Measurements from ENCODE around the gene ZBTB16. TPM values are rescaled to one million over a fixed set of nuclear protein-coding genes. Genes with fewer than 3 reads are reported as not detected.

The ZBTB16 gene
- total and polyA plus RNA-seq, 2 of the 13 experiments (the other 11 are each of a cell fraction or from before 2014, with no cell fraction given), result not detected

DNA sequence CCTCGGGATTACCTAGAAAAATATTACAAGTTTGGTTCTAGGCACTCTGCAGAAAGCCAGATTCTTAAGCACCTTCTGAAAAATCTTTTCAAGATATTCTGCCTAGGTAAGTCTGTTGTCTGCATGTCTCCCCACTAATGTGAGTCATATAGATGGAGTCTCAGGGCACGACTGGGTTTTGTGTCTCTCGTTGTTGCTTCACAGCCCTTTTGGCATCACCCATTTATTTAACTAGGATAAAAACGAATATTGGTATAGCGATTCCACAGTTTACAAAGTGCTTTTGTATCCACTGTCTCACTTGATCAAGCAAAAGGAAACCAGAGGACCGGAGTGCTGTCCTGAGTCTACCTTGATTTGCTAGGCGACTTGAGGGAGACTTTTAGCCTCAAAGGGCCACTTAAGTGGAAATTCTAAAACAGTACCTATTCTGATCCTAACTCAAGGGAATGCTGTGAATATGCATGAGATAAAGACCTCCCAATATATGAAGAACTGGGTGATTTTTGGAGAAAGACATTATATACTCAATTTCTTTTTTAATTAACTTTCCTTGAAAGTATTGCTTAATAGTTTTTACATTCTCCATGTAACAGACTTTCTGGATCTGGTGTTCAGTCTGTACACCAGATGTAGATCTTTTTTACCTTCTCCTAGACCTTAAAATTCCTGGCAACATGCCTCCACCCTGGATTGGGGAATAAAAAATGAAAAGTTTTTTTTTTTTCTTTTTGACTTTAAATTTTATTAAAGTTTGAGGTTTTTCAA is 237.3 kb downstream of the ZBTB16 start:
- no peak for DNase-seq (ENCODE audit: low spot score)
- no peaks in the 10 kb centered on the region for H3K4me1 ChIP-seq (ENCODE audit: insufficient read depth, low read length)
- POLR2A ChIA-PET, result no interaction called here
- no TSS peak for BruUV-seq (replicated peaks)
- intact Hi-C loops (cut with micrococcal nuclease; ENCODE audit: unreplicated experiment) (no loop called here), in situ Hi-C loops (cut with HindIII; ENCODE audit: extremely low pct_ligation_motif_present, low pct_unique_long_range_greater_than_20kb) (no loop called here)
- no peak overlapping the region for H2AFZ ChIP-seq (ENCODE audit: low read length)
- no peak overlapping the region for H3K4me2 ChIP-seq (ENCODE audit: low read depth, low read length)
- H3K9me3 ChIP-seq (ENCODE audit: low read length), result no peaks in the 10 kb centered on the region
- CTCF ChIA-PET (ENCODE audit: low intra/inter-chr PET ratio, low total read pairs), result no interaction called here
- no peak for ATAC-seq
- no peaks in the 10 kb centered on the region for H3K79me2 ChIP-seq (ENCODE audit: insufficient read depth, low read length)
- H3K27me3 ChIP-seq (ENCODE audit: control insufficient read depth in 1 of 2, insufficient read depth in 2 of 2, low read length in 2 of 2), result peaks cover 0 to 9% of the 10 kb centered on the region in 2 experiments; a peak in 1 of 5 replicates
- H3K9ac ChIP-seq (ENCODE audit: insufficient read depth, low read depth, low read length), result no peak overlapping the region
- TF ChIP-seq BORCS8-MEF2B (CRISPR knock-in tag; IDR thresholded peaks at IDR 0.05) (no peak), ZNF547 (CRISPR knock-in tag; IDR thresholded peaks at IDR 0.05) (no peak)
- H3K4me3 ChIP-seq (replicated peaks in 1 of 3; ENCODE audit: insufficient read depth in 1 of 3, low read depth in 2 of 3, low read length in 3 of 3), result no peak overlapping the region
- no peaks in the 10 kb centered on the region for H3K36me3 ChIP-seq (replicated peaks in 1 of 2; ENCODE audit: control insufficient read depth in 1 of 2, insufficient read depth in 2 of 2, low read length in 2 of 2)
- H4K20me1 ChIP-seq (ENCODE audit: insufficient read depth, low read length), result no peaks in the 10 kb centered on the region
- no peak for FAIRE-seq
- H3K27ac ChIP-seq (ENCODE audit: extremely low read length, insufficient read depth, low read length), result no peak overlapping the region
- WGBS (ENCODE audit: low lambda C conversion rate), result 5% methylated on average over 7 of the region's 7 CpGs

DNA sequence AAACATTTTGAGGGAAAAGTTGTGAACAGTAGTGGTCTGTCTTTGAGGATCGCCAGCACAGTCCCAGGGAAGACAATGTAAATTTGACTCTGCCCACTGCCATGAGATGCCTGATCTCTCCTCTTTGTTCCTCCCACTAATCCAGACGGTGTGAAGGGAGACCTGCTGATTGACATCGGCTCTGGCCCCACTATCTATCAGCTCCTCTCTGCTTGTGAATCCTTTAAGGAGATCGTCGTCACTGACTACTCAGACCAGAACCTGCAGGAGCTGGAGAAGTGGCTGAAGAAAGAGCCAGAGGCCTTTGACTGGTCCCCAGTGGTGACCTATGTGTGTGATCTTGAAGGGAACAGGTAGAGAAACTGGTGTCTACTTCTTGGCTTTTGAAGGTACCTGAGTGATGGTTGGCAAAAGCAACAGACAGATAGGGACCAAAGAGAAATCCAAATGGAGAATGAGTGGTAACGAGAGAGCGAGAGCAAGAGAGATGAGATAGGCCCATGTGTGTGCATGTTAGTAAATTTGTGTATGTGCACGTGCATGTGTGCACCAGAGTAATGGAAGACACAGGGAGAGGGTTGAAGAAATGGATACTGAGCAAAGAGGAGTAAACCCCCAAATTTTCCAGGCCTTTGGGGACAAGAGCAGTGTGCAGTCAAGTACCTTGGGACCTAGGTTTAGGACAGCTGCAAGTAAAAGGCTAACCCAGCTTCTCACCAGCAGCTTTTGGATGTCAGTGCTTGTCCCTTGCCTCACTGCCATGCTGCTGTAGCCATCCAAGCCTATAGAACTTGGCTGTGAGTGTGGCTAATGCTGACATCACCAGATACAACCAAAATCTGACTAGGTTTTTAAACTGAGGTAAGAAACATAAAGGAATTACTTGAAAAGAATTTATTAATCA is 238.5 kb downstream of the ZBTB16 start:
- H4K20me1 ChIP-seq (ENCODE audit: insufficient read depth, low read length), result no peaks in the 10 kb centered on the region
- in situ Hi-C loops (cut with HindIII; ENCODE audit: extremely low pct_ligation_motif_present, low pct_unique_long_range_greater_than_20kb), result no loop called here
- no peak overlapping the region for H3K4me3 ChIP-seq (replicated peaks in 1 of 3; ENCODE audit: insufficient read depth in 1 of 3, low read depth in 2 of 3, low read length in 3 of 3)
- H3K27me3 ChIP-seq (ENCODE audit: control insufficient read depth in 1 of 2, insufficient read depth in 2 of 2, low read length in 2 of 2), result peaks cover 0 to 6% of the 10 kb centered on the region in 2 experiments; a peak in 1 of 5 replicates
- H3K27ac ChIP-seq (ENCODE audit: extremely low read length, insufficient read depth, low read length), result no peak overlapping the region
- no peaks in the 10 kb centered on the region for H3K4me1 ChIP-seq (ENCODE audit: insufficient read depth, low read length)
- H2AFZ ChIP-seq (ENCODE audit: low read length), result no peak overlapping the region
- TF ChIP-seq MXD4 (CRISPR knock-in tag; IDR thresholded peaks at IDR 0.05) (no peak), NFYC (CRISPR knock-in tag; IDR thresholded peaks at IDR 0.05) (no peak), ZBTB3 (CRISPR knock-in tag; IDR thresholded peaks at IDR 0.05; ENCODE audit: borderline replicate concordance, low read depth) (no peak), RBM22 (optimal IDR thresholded peaks at IDR 0.05; ENCODE audit: low read length) (no peak), ZNF101 (CRISPR knock-in tag; IDR thresholded peaks at IDR 0.05; ENCODE audit: borderline replicate concordance, low read depth) (no peak)
- TF ChIP-seq, protein P1, sequence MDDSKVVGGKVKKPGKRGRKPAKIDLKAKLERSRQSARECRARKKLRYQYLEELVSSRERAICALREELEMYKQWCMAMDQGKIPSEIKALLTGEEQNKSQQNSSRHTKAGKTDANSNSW (CRISPR knock-in tag; IDR thresholded peaks at IDR 0.05; ENCODE audit: borderline replicate concordance), result no peak
- TF ChIP-seq, protein P2, sequence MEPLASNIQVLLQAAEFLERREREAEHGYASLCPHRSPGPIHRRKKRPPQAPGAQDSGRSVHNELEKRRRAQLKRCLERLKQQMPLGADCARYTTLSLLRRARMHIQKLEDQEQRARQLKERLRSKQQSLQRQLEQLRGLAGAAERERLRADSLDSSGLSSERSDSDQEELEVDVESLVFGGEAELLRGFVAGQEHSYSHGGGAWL (CRISPR knock-in tag; IDR thresholded peaks at IDR 0.05), result no peak
- no TSS peak for BruUV-seq (replicated peaks)
- FAIRE-seq (no peak), DNase-seq (ENCODE audit: low spot score) (no peak), ATAC-seq (no peak)
- WGBS (ENCODE audit: low lambda C conversion rate), result 37% methylated on average over 8 of the region's 8 CpGs
- intact Hi-C loops (cut with micrococcal nuclease; ENCODE audit: unreplicated experiment), result no loop called here
- no peak overlapping the region for H3K4me2 ChIP-seq (ENCODE audit: low read depth, low read length)
- ChIA-PET CTCF (ENCODE audit: low intra/inter-chr PET ratio, low total read pairs) (no interaction called here), POLR2A (no interaction called here)
- no peak overlapping the region for H3K9ac ChIP-seq (ENCODE audit: insufficient read depth, low read depth, low read length)
- H3K36me3 ChIP-seq (replicated peaks in 1 of 2; ENCODE audit: control insufficient read depth in 1 of 2, insufficient read depth in 2 of 2, low read length in 2 of 2), result no peaks in the 10 kb centered on the region
- H3K9me3 ChIP-seq (ENCODE audit: low read length), result no peaks in the 10 kb centered on the region
- no peaks in the 10 kb centered on the region for H3K79me2 ChIP-seq (ENCODE audit: insufficient read depth, low read length)

Data from HepG2 (cell line).